H9 (cell line): Measurements from ENCODE around the gene ADAM23. TPM values are rescaled to one million over a fixed set of nuclear protein-coding genes. Genes with fewer than 3 reads are reported as not detected.
A peak's percentile ranks its signal among the peaks of the same experiment; 100 is the strongest.

Source experiments
- DNase-seq: peaks from one replicate; pipeline ENCODE4 v3.0.0-alpha.2; 2017
- H2AFZ ChIP-seq: one replicate; pipeline ENCODE4 v1.6.1; 2013; ENCODE audit warnings: mild to moderate bottlenecking, low read length, control low read depth, moderate library complexity
- H2AK5ac ChIP-seq: 2 replicates; pipeline ENCODE4 v1.6.1; 2013; ENCODE audit warnings: low read length, control low read depth, mixed read lengths; ENCODE audit not compliant: insufficient read length
- H2BK120ac ChIP-seq: one replicate; pipeline ENCODE4 v1.6.1; 2013; ENCODE audit warnings: low read depth, mild to moderate bottlenecking, low read length, control low read depth, inconsistent platforms; ENCODE audit not compliant: poor library complexity, severe bottlenecking
- H2BK12ac ChIP-seq: 2 replicates; pipeline ENCODE4 v1.6.1; 2013; ENCODE audit warnings: low read length, control low read depth, mixed read lengths, low read depth; ENCODE audit not compliant: insufficient read length
- H2BK15ac ChIP-seq: 2 replicates; pipeline ENCODE4 v1.6.1; 2013; ENCODE audit warnings: low read depth, low read length, control low read depth
- H2BK20ac ChIP-seq: one replicate; pipeline ENCODE4 v1.6.1; 2013; ENCODE audit warnings: low read depth, mild to moderate bottlenecking, low read length, control low read depth, inconsistent platforms; ENCODE audit not compliant: poor library complexity, severe bottlenecking
- H2BK5ac ChIP-seq: 2 replicates; pipeline ENCODE4 v1.6.1; 2013; ENCODE audit warnings: low read length, control low read depth, mixed read lengths; ENCODE audit not compliant: insufficient read length
- H3K14ac ChIP-seq: 2 replicates; pipeline ENCODE4 v1.6.1; 2013; ENCODE audit warnings: low read length, control low read depth; ENCODE audit not compliant: insufficient read depth
- H3K18ac ChIP-seq: 2 replicates; pipeline ENCODE4 v1.6.1; 2013; ENCODE audit warnings: low read depth, mild to moderate bottlenecking, mixed read lengths, low read length, control low read depth; ENCODE audit not compliant: insufficient read length
- H3K23ac ChIP-seq: 2 replicates; pipeline ENCODE4 v1.6.1; 2013; ENCODE audit warnings: low read length, control low read depth, mixed read lengths, low read depth; ENCODE audit not compliant: insufficient read length
- H3K23me2 ChIP-seq: 2 replicates; pipeline ENCODE4 v1.6.1; 2013; ENCODE audit warnings: low read depth, mild to moderate bottlenecking, mixed read lengths, low read length, control low read depth; ENCODE audit not compliant: insufficient read length, poor library complexity, severe bottlenecking
- H3K27ac ChIP-seq: 2 replicates; pipeline ENCODE4 v1.5.1; 2013; ENCODE audit warnings: low read length, control low read depth, mixed read lengths, low read depth; ENCODE audit not compliant: insufficient read length
- H3K27me3 ChIP-seq: 2 replicates; pipeline ENCODE4 v1.6.1; 2013; ENCODE audit warnings: low read length, control low read depth, inconsistent platforms; ENCODE audit not compliant: insufficient read depth
- H3K4ac ChIP-seq: 2 replicates; pipeline ENCODE4 v1.6.1; 2013; ENCODE audit warnings: low read depth, mild to moderate bottlenecking, control low read depth, inconsistent platforms, low read length, moderate library complexity
- H3K4me1 ChIP-seq: 2 replicates; pipeline ENCODE4 v1.6.1; 2013; ENCODE audit warnings: low read length, control low read depth, inconsistent platforms; ENCODE audit not compliant: insufficient read depth
- H3K4me2 ChIP-seq: 2 replicates; pipeline ENCODE4 v1.6.1; 2013; ENCODE audit warnings: low read length, control low read depth, mixed read lengths; ENCODE audit not compliant: insufficient read length, insufficient read depth
- H3K56ac ChIP-seq: 2 replicates; pipeline ENCODE4 v1.6.1; 2013; ENCODE audit warnings: low read depth, mild to moderate bottlenecking, mixed read lengths, low read length, control low read depth; ENCODE audit not compliant: insufficient read length
- H3K79me1 ChIP-seq: 2 replicates; pipeline ENCODE4 v1.6.1; 2013; ENCODE audit warnings: low read depth, mild to moderate bottlenecking, moderate library complexity, low read length, control low read depth, inconsistent platforms; ENCODE audit not compliant: insufficient read depth, poor library complexity, severe bottlenecking
- H3K79me2 ChIP-seq: 2 replicates; pipeline ENCODE4 v1.6.1; 2013; ENCODE audit warnings: low read length, control low read depth, inconsistent platforms; ENCODE audit not compliant: insufficient read depth
- H3K9ac ChIP-seq: 2 replicates; pipeline ENCODE4 v1.6.1; 2013; ENCODE audit warnings: low read length, control low read depth, mixed read lengths; ENCODE audit not compliant: insufficient read length; ENCODE audit errors: extremely low read depth
- H3K9me3 ChIP-seq: one replicate; pipeline ENCODE4 v1.6.1; 2013; ENCODE audit warnings: low read depth, low read length, inconsistent platforms; ENCODE audit not compliant: control insufficient read depth
- H3T11ph ChIP-seq: one replicate; pipeline ENCODE4 v1.6.1; 2013; ENCODE audit warnings: mild to moderate bottlenecking, low read length, control low read depth, inconsistent platforms
- H4K20me1 ChIP-seq: one replicate; pipeline ENCODE4 v1.6.1; 2013; ENCODE audit not compliant: control insufficient read depth, insufficient read length, insufficient read depth
- H4K5ac ChIP-seq: 2 replicates; pipeline ENCODE4 v1.6.1; 2013; ENCODE audit warnings: low read depth, mild to moderate bottlenecking, mixed read lengths, low read length, control low read depth; ENCODE audit not compliant: insufficient read length
- H4K8ac ChIP-seq: replicated peaks from 2 replicates; pipeline ENCODE4 v1.6.1; 2013; ENCODE audit warnings: low read length, control low read depth, mixed read lengths, low read depth; ENCODE audit not compliant: insufficient read length
- H4K91ac ChIP-seq: 2 replicates; pipeline ENCODE4 v1.6.1; 2013; ENCODE audit warnings: low read depth, mild to moderate bottlenecking, moderate library complexity, mixed read lengths, low read length, control low read depth; ENCODE audit not compliant: insufficient read length
- H3K27ac Mint-ChIP-seq, 3 experiments: 2 replicates in 2 of 3; 3 replicates in 1 of 3; pipeline ENCODE4 v1.8.0; 2020 to 2021; ENCODE audit warnings: mixed read lengths in 3 of 3, mild to moderate bottlenecking in 1 of 3, moderate library complexity in 1 of 3
- H3K27me3 Mint-ChIP-seq: 2 replicates; pipeline ENCODE4 v1.8.0; 2021; ENCODE audit warnings: low read depth, mild to moderate bottlenecking, moderate library complexity, mixed read lengths
- H3K36me3 Mint-ChIP-seq, 3 experiments: 2 replicates in 2 of 3; 3 replicates in 1 of 3; pipeline ENCODE4 v1.8.0; 2020 to 2021; ENCODE audit warnings: low read depth in 3 of 3, mixed read lengths in 3 of 3; ENCODE audit not compliant: insufficient read depth in 1 of 3
- H3K4me1 Mint-ChIP-seq, 2 experiments: 2 replicates each; pipeline ENCODE4 v1.8.0; 2020; ENCODE audit warnings: mixed read lengths in 2 of 2
- H3K4me3 Mint-ChIP-seq, 2 experiments: 2 replicates in 1 of 2; 3 replicates in 1 of 2; pipeline ENCODE4 v1.8.0; 2020 to 2021; ENCODE audit warnings: mild to moderate bottlenecking in 2 of 2, mixed read lengths in 2 of 2, moderate library complexity in 1 of 2
- H3K9me3 Mint-ChIP-seq, 2 experiments: 2 replicates in 1 of 2; 3 replicates in 1 of 2; pipeline ENCODE4 v1.8.0; 2020; ENCODE audit warnings: mild to moderate bottlenecking in 2 of 2, mixed read lengths in 2 of 2, moderate library complexity in 1 of 2
- WGBS: extraction: QIAGEN DNeasy Blood & Tissue Kit; methylation state at CpG from one replicate; pipeline ENCODE4 v1.1.7; 2013; ENCODE audit warnings: missing lambda C conversion rate, low lambda C conversion rate, mixed read lengths; ENCODE audit not compliant: insufficient read length; ENCODE audit errors: extremely low coverage; 5-methylcytosine and 5-hydroxymethylcytosine counted together
- long read RNA-seq: library from polyadenylated mRNA; unstranded; transcript quantifications from one replicate; pipeline ENCODE4 v2.0.0, GENCODE V29; 2020
- total RNA-seq: library from RNA; stranded (reverse); gene quantifications from 2 replicates; pipeline ENCODE4 v1.2.1, GENCODE V29; 2021
- TF ChIP-seq, protein P1 (sequence below): fragments of 200-600 bp; sonication (generic); conservative IDR thresholded peaks from 3 replicates; pipeline ENCODE4 v1.8.0; 2021; ENCODE audit warnings: antibody characterized with exemption, mild to moderate bottlenecking

The ADAM23 gene
- total RNA-seq: 21.4 and 24.2 TPM in 2 replicates
- long read RNA-seq, partial matches to known transcripts: 1 of 2 reads
- long read RNA-seq, other reads (novel, unspliced or antisense): 1 of 2 reads

DNA sequence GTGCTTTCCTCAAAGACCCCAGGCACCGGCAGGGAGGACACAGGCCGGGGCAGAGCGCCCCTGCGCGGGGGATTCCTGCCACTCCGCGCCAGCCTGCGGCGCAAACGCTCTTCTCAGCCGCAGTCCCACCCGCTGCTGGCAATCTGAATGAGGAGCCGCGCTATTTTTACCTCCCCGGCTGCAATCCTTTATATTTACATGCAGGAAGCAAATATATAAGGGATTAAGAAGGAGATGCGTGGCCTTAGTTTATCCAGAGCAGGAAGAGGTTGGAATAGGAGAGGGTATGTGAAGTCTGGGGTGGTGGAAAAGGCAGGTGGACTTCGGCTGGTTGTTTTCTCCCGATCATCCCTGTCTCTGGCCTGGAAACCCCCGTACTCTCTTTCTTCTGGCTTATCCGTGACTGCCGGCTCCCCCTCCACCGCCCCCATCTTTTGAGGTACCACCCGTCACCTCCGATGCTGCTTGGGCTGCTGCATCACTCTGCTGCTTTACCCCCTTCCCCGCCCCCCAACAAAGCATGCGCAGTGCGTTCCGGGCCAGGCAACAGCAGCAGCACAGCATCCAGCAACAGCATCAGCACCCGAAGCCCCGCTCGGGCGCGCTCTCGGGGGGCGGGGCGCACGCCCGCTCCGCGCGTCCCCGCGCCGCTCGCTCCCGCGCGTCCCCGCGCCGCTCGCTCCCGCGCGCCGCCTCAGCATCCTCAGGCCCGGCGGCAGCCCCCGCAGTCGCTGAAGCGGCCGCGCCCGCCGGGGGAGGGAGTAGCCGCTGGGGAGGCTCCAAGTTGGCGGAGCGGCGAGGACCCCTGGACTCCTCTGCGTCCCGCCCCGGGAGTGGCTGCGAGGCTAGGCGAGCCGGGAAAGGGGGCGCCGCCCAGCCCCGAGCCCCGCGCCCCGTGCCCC, at the start of gene ADAM23:
Gene ADAM23 (plus strand): TSS at position 700 of the 902 bp plus-strand sequence. CDS start 335 bp downstream, outside the sequence.
- Histone ChIP-seq H3T11ph (no peak within 1 kb of the TSS), H4K5ac (no peak within 1 kb of the TSS), H2BK5ac (no peak within 1 kb of the TSS), H3K14ac (peak within 1 kb of the TSS; percentile 64), H4K8ac (no peak within 1 kb of the TSS), H2BK20ac (no peak within 1 kb of the TSS), H2AK5ac (no peak within 1 kb of the TSS), H3K4me1 (peaks cover 3% of the 10 kb centered on the region; the same call in 1 of the 2 replicates), H2AFZ (peak within 1 kb of the TSS; percentile 69), H2BK12ac (no peak within 1 kb of the TSS), H3K27me3 (no peaks in the 10 kb centered on the region; the same call in 1 of the 2 replicates), H3K23ac (no peak within 1 kb of the TSS), H3K79me2 (peaks cover 2% of the 10 kb centered on the region; the same call in 1 of the 2 replicates), H3K9ac (peak within 1 kb of the TSS; percentile 20), H2BK15ac (no peak within 1 kb of the TSS), H4K20me1 (no peaks in the 10 kb centered on the region), H3K27ac (no peak within 1 kb of the TSS), H4K91ac (no peak within 1 kb of the TSS), H3K18ac (no peak within 1 kb of the TSS), H3K4me2 (peak within 1 kb of the TSS; percentile 96), H3K79me1 (no peaks in the 10 kb centered on the region), H3K56ac (no peak within 1 kb of the TSS), H3K9me3 (no peaks in the 10 kb centered on the region), H3K23me2 (peaks cover 12% of the 10 kb centered on the region), H3K4ac (no peak within 1 kb of the TSS), H2BK120ac (no peak within 1 kb of the TSS)
- H3K27me3 Mint-ChIP-seq: peaks cover 44% of the 10 kb centered on the region
- H3K36me3 Mint-ChIP-seq: peaks cover 0 to 7% (median 0%) of the 10 kb centered on the region in 3 experiments; a peak in 2 of 7 replicates
- peak within 1 kb of the TSS; percentile 77 to 94 for H3K4me3 Mint-ChIP-seq
- DNase-seq: peak; percentile 89
- peaks cover 38 to 51% of the 10 kb centered on the region in 2 experiments for H3K4me1 Mint-ChIP-seq
- H3K27ac Mint-ChIP-seq: peak within 1 kb of the TSS in 1 of 3 experiments; percentile 20; a peak in 2 of 7 replicates
- WGBS: no CpG with 5 or more reads among the region's 81 CpGs
- H3K9me3 Mint-ChIP-seq: no peaks in the 10 kb centered on the region
- TF ChIP-seq, protein P1, sequence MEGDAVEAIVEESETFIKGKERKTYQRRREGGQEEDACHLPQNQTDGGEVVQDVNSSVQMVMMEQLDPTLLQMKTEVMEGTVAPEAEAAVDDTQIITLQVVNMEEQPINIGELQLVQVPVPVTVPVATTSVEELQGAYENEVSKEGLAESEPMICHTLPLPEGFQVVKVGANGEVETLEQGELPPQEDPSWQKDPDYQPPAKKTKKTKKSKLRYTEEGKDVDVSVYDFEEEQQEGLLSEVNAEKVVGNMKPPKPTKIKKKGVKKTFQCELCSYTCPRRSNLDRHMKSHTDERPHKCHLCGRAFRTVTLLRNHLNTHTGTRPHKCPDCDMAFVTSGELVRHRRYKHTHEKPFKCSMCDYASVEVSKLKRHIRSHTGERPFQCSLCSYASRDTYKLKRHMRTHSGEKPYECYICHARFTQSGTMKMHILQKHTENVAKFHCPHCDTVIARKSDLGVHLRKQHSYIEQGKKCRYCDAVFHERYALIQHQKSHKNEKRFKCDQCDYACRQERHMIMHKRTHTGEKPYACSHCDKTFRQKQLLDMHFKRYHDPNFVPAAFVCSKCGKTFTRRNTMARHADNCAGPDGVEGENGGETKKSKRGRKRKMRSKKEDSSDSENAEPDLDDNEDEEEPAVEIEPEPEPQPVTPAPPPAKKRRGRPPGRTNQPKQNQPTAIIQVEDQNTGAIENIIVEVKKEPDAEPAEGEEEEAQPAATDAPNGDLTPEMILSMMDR: peak; percentile 66
